Measurements from ENCODE around the gene ARAP3. TPM values are rescaled to one million over a fixed set of nuclear protein-coding genes. Genes with fewer than 3 reads are reported as not detected.

The ARAP3 gene
- total and polyA plus RNA-seq, 2 experiments from 2014 or later = 18.4 to 33.2 TPM

GRCh38 chr5:141694479-141694878 lies 12.4 kb upstream of the ARAP3 start:
- no peaks in the 10 kb centered on the region for H3K27me3 ChIP-seq (ENCODE audit: insufficient read depth)
- ATAC-seq (no peak), DNase-seq (ENCODE audit: low spot score) (no peak)

More at GRCh38 chr5:141694479-141694878, 12.4 kb upstream of the ARAP3 start:
- Mint-ChIP-seq H3K27me3 (ENCODE audit: insufficient read depth, low read depth, poor library complexity) (peaks cover 12% of the 10 kb centered on the region), H3K27ac (no peak overlapping the region), H3K9me3 (no peaks in the 10 kb centered on the region), H3K36me3 (ENCODE audit: low read depth) (no peaks in the 10 kb centered on the region), H3K4me1 (peaks cover 38% of the 10 kb centered on the region), H3K4me3 (no peak overlapping the region)
- no peak overlapping the region for H3K4me3 ChIP-seq
- TF ChIP-seq REST (IDR thresholded peaks at IDR 0.05; ENCODE audit: unreplicated experiment) (no peak), JUNB (IDR thresholded peaks at IDR 0.05; ENCODE audit: unreplicated experiment) (no peak), EZH2phosphoT487 (IDR thresholded peaks at IDR 0.05; ENCODE audit: unreplicated experiment) (no peak), ZNF462 (CRISPR knock-in tag; IDR thresholded peaks at IDR 0.05) (no peak), CREB1 (CRISPR knock-in tag; IDR thresholded peaks at IDR 0.05; ENCODE audit: low read depth) (no peak), ZNF114 (CRISPR knock-in tag; IDR thresholded peaks at IDR 0.05) (no peak), POLR2AphosphoS5 (IDR thresholded peaks at IDR 0.05; ENCODE audit: low read depth) (no peak), ZNF331 (CRISPR knock-in tag; IDR thresholded peaks at IDR 0.05; ENCODE audit: low read depth) (no peak)
- no peaks in the 10 kb centered on the region for H4K20me1 ChIP-seq (replicated peaks; ENCODE audit: insufficient read depth)
- no peak overlapping the region for H3K27ac ChIP-seq (ENCODE audit: low read depth)
- no peak overlapping the region for H3K4me2 ChIP-seq
- H2AFZ ChIP-seq = no peak overlapping the region
- H3K9me2 ChIP-seq (ENCODE audit: insufficient read depth) = no peaks in the 10 kb centered on the region
- no peaks in the 10 kb centered on the region for H3K79me2 ChIP-seq (replicated peaks; ENCODE audit: insufficient read depth)
- H3K4me1 ChIP-seq (ENCODE audit: insufficient read depth) = peaks cover 21% of the 10 kb centered on the region
- H3K36me3 ChIP-seq (ENCODE audit: insufficient read depth) = no peaks in the 10 kb centered on the region
- H3F3A ChIP-seq (replicated peaks; ENCODE audit: low read depth) = 0 out of 2 replicates have a peak, but pooled peaks cover 3% of the 10 kb centered on the region
